IMR-90 (cell line): ENCODE results near the gene TPM3. TPM values are rescaled to one million over a fixed set of nuclear protein-coding genes. Genes with fewer than 3 reads are reported as not detected.
A peak's percentile ranks its signal among the peaks of the same experiment; 100 is the strongest.

Experiments
- ATAC-seq: fragments of 200-7000 bp; cut with Tn5 transposase; 2 replicates; pipeline ENCODE4 v1.9.1; 2020; ENCODE audit warnings: low read depth, mild to moderate bottlenecking, moderate library complexity
- BruUV-seq: library from RNA; stranded (reverse); fragments of 400-500 nt; replicated peaks from 2 replicates; lab custom pipeline; 2021; lab: Mats Ljungman, UMichigan
- CTCF ChIA-PET: fragments of 300-600 bp; formaldehyde crosslinking; extraction: SDS; loops from one replicate; lab custom pipeline; 2021; ENCODE audit warnings: antibody characterized with exemption; lab: Yijun Ruan, JAX
- POLR2A ChIA-PET: fragments of 300-600 bp; sonication (Branson Sonifier 250); formaldehyde crosslinking; loops from one replicate; lab custom pipeline; 2022; ENCODE audit warnings: antibody characterized with exemption; ENCODE audit not compliant: unreplicated experiment; lab: Charles Lee
- DNase-seq: peaks from one replicate; pipeline ENCODE4 v3.0.0; 2013
- H2AFZ ChIP-seq: replicated peaks from 2 replicates; pipeline ENCODE3; 2013; ENCODE audit warnings: low read length, mild to moderate bottlenecking; ENCODE audit not compliant: poor library complexity
- H2AK5ac ChIP-seq: 2 replicates; pipeline ENCODE4 v1.6.1; 2013; ENCODE audit warnings: low read depth, low read length, inconsistent platforms
- H2AK9ac ChIP-seq: replicated peaks from 2 replicates; pipeline ENCODE3; 2013; ENCODE audit warnings: mild to moderate bottlenecking, low read depth, low read length, moderate library complexity; ENCODE audit not compliant: poor library complexity
- H2BK120ac ChIP-seq: 2 replicates; pipeline ENCODE4 v1.6.1; 2013; ENCODE audit warnings: low read depth, low read length, inconsistent platforms
- H2BK15ac ChIP-seq: 3 replicates; pipeline ENCODE4 v1.6.1; 2013; ENCODE audit warnings: low read depth, low read length, inconsistent platforms
- H2BK20ac ChIP-seq: 2 replicates; pipeline ENCODE4 v1.6.1; 2013; ENCODE audit warnings: low read depth, mild to moderate bottlenecking, inconsistent platforms, low read length, moderate library complexity
- H2BK5ac ChIP-seq: 2 replicates; pipeline ENCODE4 v1.6.1; 2013; ENCODE audit warnings: mild to moderate bottlenecking, low read depth, low read length, inconsistent platforms; ENCODE audit not compliant: poor library complexity, severe bottlenecking
- H3K14ac ChIP-seq: replicated peaks from 2 replicates; pipeline ENCODE4 v1.6.1; 2013; ENCODE audit warnings: low read depth, low read length, inconsistent platforms
- H3K18ac ChIP-seq: 2 replicates; pipeline ENCODE4 v1.6.1; 2013; ENCODE audit warnings: low read depth, low read length, control low read depth
- H3K23ac ChIP-seq: 2 replicates; pipeline ENCODE4 v1.6.1; 2013; ENCODE audit warnings: low read depth, low read length, inconsistent platforms
- H3K27ac ChIP-seq: 2 replicates; pipeline ENCODE4 v1.5.1; 2013; ENCODE audit warnings: mild to moderate bottlenecking, control low read depth, low read length; ENCODE audit not compliant: insufficient read depth
- H3K27me3 ChIP-seq: 2 replicates; pipeline ENCODE4 v1.6.1; 2013; ENCODE audit warnings: low read length; ENCODE audit not compliant: control insufficient read depth, insufficient read depth
- H3K36me3 ChIP-seq: 2 replicates; pipeline ENCODE4 v1.6.1; 2013; ENCODE audit warnings: low read length, mixed read lengths; ENCODE audit not compliant: control insufficient read depth, insufficient read depth
- H3K4ac ChIP-seq: 2 replicates; pipeline ENCODE4 v1.6.1; 2013; ENCODE audit warnings: low read depth, low read length, inconsistent platforms
- H3K4me1 ChIP-seq: 2 replicates; pipeline ENCODE4 v1.6.1; 2013; ENCODE audit warnings: low read length, mixed read lengths; ENCODE audit not compliant: control insufficient read depth, insufficient read depth
- H3K4me2 ChIP-seq: 2 replicates; pipeline ENCODE4 v1.6.1; 2013; ENCODE audit warnings: low read depth, mild to moderate bottlenecking, control low read depth, low read length, moderate library complexity
- H3K4me3 ChIP-seq: 2 replicates; pipeline ENCODE4 v1.5.1; 2013; ENCODE audit warnings: low read depth, mild to moderate bottlenecking, control low read depth, low read length, moderate library complexity; ENCODE audit not compliant: insufficient read depth
- H3K56ac ChIP-seq: 2 replicates; pipeline ENCODE4 v1.6.1; 2013; ENCODE audit warnings: low read length, inconsistent platforms; ENCODE audit not compliant: insufficient read depth; ENCODE audit errors: extremely low read depth
- H3K79me1 ChIP-seq, 2 experiments: 2 replicates each; pipeline ENCODE4 v1.6.1; 2013; ENCODE audit warnings: low read length in 2 of 2, inconsistent platforms in 1 of 2, low read depth in 1 of 2
- H3K9ac ChIP-seq: 2 replicates; pipeline ENCODE4 v1.6.1; 2013; ENCODE audit warnings: low read depth, low read length, control low read depth
- H3K9me1 ChIP-seq: 2 replicates; pipeline ENCODE4 v1.6.1; 2013; ENCODE audit warnings: low read length, inconsistent platforms; ENCODE audit not compliant: insufficient read depth
- H3K9me3 ChIP-seq: 2 replicates; pipeline ENCODE4 v1.6.1; 2013; ENCODE audit warnings: low read length; ENCODE audit not compliant: control insufficient read depth, insufficient read depth
- H4K20me1 ChIP-seq: 2 replicates; pipeline ENCODE4 v1.6.1; 2013; ENCODE audit warnings: low read length, inconsistent platforms; ENCODE audit not compliant: insufficient read depth
- H4K5ac ChIP-seq: 2 replicates; pipeline ENCODE4 v1.6.1; 2013; ENCODE audit warnings: mild to moderate bottlenecking, low read depth, low read length, control low read depth
- H4K8ac ChIP-seq, 2 experiments: 2 replicates each; pipeline ENCODE4 v1.6.1; 2013; ENCODE audit warnings: low read depth in 2 of 2, low read length in 2 of 2, control low read depth in 1 of 2, inconsistent platforms in 1 of 2
- H4K91ac ChIP-seq: 2 replicates; pipeline ENCODE4 v1.6.1; 2013; ENCODE audit warnings: low read depth, low read length, inconsistent platforms; ENCODE audit not compliant: insufficient read depth
- BHLHE40 ChIP-seq: fragments of 150-350 bp; IDR thresholded peaks from 2 replicates; pipeline ENCODE4 v1.6.1; 2016; ENCODE audit warnings: mild to moderate bottlenecking, low read depth, low read length
- CEBPB ChIP-seq: IDR thresholded peaks from 2 replicates; pipeline ENCODE4 v1.6.1; 2012; ENCODE audit warnings: low read depth, low read length, improper control_type of control experiment
- CHD1 ChIP-seq: IDR thresholded peaks from 2 replicates; pipeline ENCODE4 v1.6.1; 2012; ENCODE audit warnings: low read depth, low read length, improper control_type of control experiment
- CTCF ChIP-seq: conservative IDR thresholded peaks from 2 replicates; pipeline ENCODE4 v1.5.1; 2012; ENCODE audit warnings: mild to moderate bottlenecking, low read depth, low read length, improper control_type of control experiment
- FOS ChIP-seq: fragments of 150-350 bp; IDR thresholded peaks from 2 replicates; pipeline ENCODE4 v1.6.1; 2016; ENCODE audit warnings: low read depth, low read length
- MAFK ChIP-seq: IDR thresholded peaks from 2 replicates; pipeline ENCODE4 v1.6.1; 2012; ENCODE audit warnings: low read depth, low read length, improper control_type of control experiment
- MAZ ChIP-seq: IDR thresholded peaks from 2 replicates; pipeline ENCODE4 v1.6.1; 2012; ENCODE audit warnings: low read depth, mild to moderate bottlenecking, low read length, improper control_type of control experiment, moderate library complexity, borderline replicate concordance
- MXI1 ChIP-seq: IDR thresholded peaks from 2 replicates; pipeline ENCODE4 v1.6.1; 2012; ENCODE audit warnings: low read depth, mild to moderate bottlenecking, low read length, moderate library complexity, borderline replicate concordance
- NFE2L2 ChIP-seq: fragments of 150-350 bp; IDR thresholded peaks from 2 replicates; pipeline ENCODE4 v1.6.1; 2016; ENCODE audit warnings: low read depth, mild to moderate bottlenecking, low read length
- POLR2A ChIP-seq: IDR thresholded peaks from 2 replicates; pipeline ENCODE4 v1.6.1; 2012; ENCODE audit warnings: mild to moderate bottlenecking, low read depth, low read length
- RAD21 ChIP-seq: IDR thresholded peaks from 2 replicates; pipeline ENCODE4 v1.6.1; 2012; ENCODE audit warnings: low read length, improper control_type of control experiment
- RCOR1 ChIP-seq: IDR thresholded peaks from 2 replicates; pipeline ENCODE4 v1.6.1; 2012; ENCODE audit warnings: mild to moderate bottlenecking, low read length, improper control_type of control experiment; ENCODE audit not compliant: insufficient replicate concordance
- RFX5 ChIP-seq: IDR thresholded peaks from 2 replicates; pipeline ENCODE4 v1.8.0; 2012; ENCODE audit warnings: low read depth, mild to moderate bottlenecking, low read length, moderate library complexity
- SMC3 ChIP-seq: fragments of 150-350 bp; IDR thresholded peaks from 2 replicates; pipeline ENCODE4 v1.6.1; 2016; ENCODE audit warnings: low read depth, mild to moderate bottlenecking, antibody characterized with exemption, low read length, moderate library complexity
- WGBS, 2 experiments: methylation state at CpG; one replicate each; pipeline versions ENCODE4 v1.1.5 to v1.1.7; 2013; ENCODE audit warnings: missing lambda C conversion rate in 2 of 2; ENCODE audit not compliant: insufficient read length in 1 of 2; ENCODE audit errors: extremely low coverage in 2 of 2; 5-methylcytosine and 5-hydroxymethylcytosine counted together
- dilution Hi-C: fragments of 300-500 bp; cut with HindIII; formaldehyde crosslinking; loops from one replicate; pipeline ENCODE4 v1.14.3; 2018; ENCODE audit warnings: low sequenced_read_pairs; ENCODE audit not compliant: unreplicated experiment
- in situ Hi-C: fragments of 300-500 bp; cut with MboI; formaldehyde crosslinking; loops from 3 replicates; pipeline ENCODE4 v1.14.3; 2019; ENCODE audit warnings: low sequenced_read_pairs, inconsistent platforms, mixed read lengths
- intact Hi-C: fragments of 100-400 bp; cut with micrococcal nuclease; formaldehyde crosslinking; loops from 2 replicates; pipeline ENCODE4 v1.10.0; 2022
- polyA plus RNA-seq, 3 experiments: library from polyadenylated mRNA; depleted of rRNA; stranded (reverse); fragments of >200 nt; gene quantifications; 2 replicates each; pipeline ENCODE4 v1.2.3, GENCODE V29; 2012; ENCODE audit warnings: low replicate concordance in 1 of 3
- total RNA-seq: library from RNA; depleted of rRNA; stranded (reverse); fragments of >200 nt; gene quantifications from 2 replicates; pipeline ENCODE4 v1.2.3, GENCODE V29; 2012
- TF ChIP-seq, protein P1 (sequence below): fragments of 150-350 bp; IDR thresholded peaks from 2 replicates; pipeline ENCODE4 v1.6.1; 2017; ENCODE audit warnings: mild to moderate bottlenecking, antibody characterized with exemption, low read length, low read depth

The TPM3 gene
- total and polyA plus RNA-seq, 2 of the 4 experiments (the other 2 are of a cell fraction): 438 to 530 TPM

- peak overlapping the region; percentile 72 for H3K4me2 ChIP-seq
- no peaks in the 10 kb centered on the region for H3K79me1 ChIP-seq
- H3K4me3 ChIP-seq: peak overlapping the region; percentile 19; the same call in 1 of the 2 replicates
- no peaks in the 10 kb centered on the region for H3K9me3 ChIP-seq
- H2BK120ac ChIP-seq: no peak overlapping the region
- DNase-seq (peak; percentile 69), ATAC-seq (peak; percentile 91)
- no peaks in the 10 kb centered on the region for H3K36me3 ChIP-seq
- WGBS, 2 experiments: 13% methylated on average over 2 of the region's 5 CpGs; no CpG with 5 or more reads in 1 of the 2 experiments
- H4K91ac ChIP-seq: no peak overlapping the region
- no peak overlapping the region for H3K18ac ChIP-seq
- no peak overlapping the region for H2AK9ac ChIP-seq
- H3K9me1 ChIP-seq: no peaks in the 10 kb centered on the region
- H3K14ac ChIP-seq: no peak overlapping the region
- no peak overlapping the region for H3K27ac ChIP-seq
- ChIA-PET CTCF (interaction anchor here (0.6 to 1.9 kb wide), 10 partner anchors 12 to 348 kb away, joined by 3 to 6 read pairs (median 3); no protein-coding TSS in a partner anchor), POLR2A (interaction anchor here (0.5 kb wide), 1 partner anchor 39 kb away, joined by 12 read pairs; no protein-coding TSS in a partner anchor)
- peak overlapping the region; percentile 24; the same call in 1 of the 2 replicates for H3K9ac ChIP-seq
- peak overlapping the region; percentile 94 for H2AFZ ChIP-seq
- peaks cover 13% of the 10 kb centered on the region for H3K27me3 ChIP-seq
- no peak overlapping the region for H3K4ac ChIP-seq
- no peaks in the 10 kb centered on the region for H4K20me1 ChIP-seq
- no peak overlapping the region; the same call in 1 of the 2 replicates for H4K5ac ChIP-seq
- in situ Hi-C loops: no loop called here
- no peak overlapping the region for H2BK5ac ChIP-seq
- H3K56ac ChIP-seq: no peak overlapping the region
- H4K8ac ChIP-seq: peak overlapping the region in 1 of 2 experiments; percentile 87; a peak in 2 of 4 replicates
- no TSS peak for BruUV-seq
- H2BK15ac ChIP-seq: no peak overlapping the region
- H2BK20ac ChIP-seq: no peak overlapping the region
- no peak overlapping the region for H2AK5ac ChIP-seq
- 0 out of 2 replicates have a peak overlapping the region, but pooled peaks have one; percentile 81 for H3K23ac ChIP-seq
- no peaks in the 10 kb centered on the region; the same call in 1 of the 2 replicates for H3K4me1 ChIP-seq
- intact Hi-C loops: loop anchor here (1.0 to 5.0 kb wide), 2 partner anchors 73 to 128 kb away; partner anchors contain the start of genes ATP8B2 and HAX1
- dilution Hi-C loops: no loop called here
- TF ChIP-seq RCOR1: no peak
- no peak for TF ChIP-seq FOS
- TF ChIP-seq, protein P1, sequence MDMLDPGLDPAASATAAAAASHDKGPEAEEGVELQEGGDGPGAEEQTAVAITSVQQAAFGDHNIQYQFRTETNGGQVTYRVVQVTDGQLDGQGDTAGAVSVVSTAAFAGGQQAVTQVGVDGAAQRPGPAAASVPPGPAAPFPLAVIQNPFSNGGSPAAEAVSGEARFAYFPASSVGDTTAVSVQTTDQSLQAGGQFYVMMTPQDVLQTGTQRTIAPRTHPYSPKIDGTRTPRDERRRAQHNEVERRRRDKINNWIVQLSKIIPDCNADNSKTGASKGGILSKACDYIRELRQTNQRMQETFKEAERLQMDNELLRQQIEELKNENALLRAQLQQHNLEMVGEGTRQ: no peak
- no peak for TF ChIP-seq NFE2L2
- TF ChIP-seq RAD21: peak; percentile 57
- no peak for TF ChIP-seq POLR2A
- TF ChIP-seq CHD1: no peak
- peak; percentile 72 for TF ChIP-seq MAZ
- peak; percentile 42; the same call in 1 of the 2 replicates for TF ChIP-seq CEBPB
- no peak for TF ChIP-seq BHLHE40
- TF ChIP-seq CTCF: peak; percentile 64
- peak; percentile 51 for TF ChIP-seq SMC3
- no peak for TF ChIP-seq MXI1
- TF ChIP-seq MAFK: no peak
- no peak for TF ChIP-seq RFX5
These were observed 7.1 kb upstream of the TPM3 start for GRCh38 chr1:154198756-154199562.
